IMR-90 (cell line): ENCODE measurements around the gene TBXAS1. TPM values are rescaled to one million over a fixed set of nuclear protein-coding genes. Genes with fewer than 3 reads are reported as not detected.

Experiments
- ATAC-seq: fragments of 200-7000 bp; cut with Tn5 transposase; 2 replicates; pipeline ENCODE4 v1.9.1; 2020; ENCODE audit warnings: low read depth, mild to moderate bottlenecking, moderate library complexity
- BruUV-seq: library from RNA; stranded (reverse); fragments of 400-500 nt; replicated peaks from 2 replicates; lab custom pipeline; 2021; lab: Mats Ljungman, UMichigan
- CTCF ChIA-PET: fragments of 300-600 bp; formaldehyde crosslinking; extraction: SDS; loops from one replicate; lab custom pipeline; 2021; ENCODE audit warnings: antibody characterized with exemption; lab: Yijun Ruan, JAX
- POLR2A ChIA-PET: fragments of 300-600 bp; sonication (Branson Sonifier 250); formaldehyde crosslinking; loops from one replicate; lab custom pipeline; 2022; ENCODE audit warnings: antibody characterized with exemption; ENCODE audit not compliant: unreplicated experiment; lab: Charles Lee
- DNase-seq: peaks from one replicate; pipeline ENCODE4 v3.0.0; 2013
- H2AFZ ChIP-seq: replicated peaks from 2 replicates; pipeline ENCODE3; 2013; ENCODE audit warnings: low read length, mild to moderate bottlenecking; ENCODE audit not compliant: poor library complexity
- H2AK5ac ChIP-seq: 2 replicates; pipeline ENCODE4 v1.6.1; 2013; ENCODE audit warnings: low read depth, low read length, inconsistent platforms
- H2AK9ac ChIP-seq: replicated peaks from 2 replicates; pipeline ENCODE3; 2013; ENCODE audit warnings: mild to moderate bottlenecking, low read depth, low read length, moderate library complexity; ENCODE audit not compliant: poor library complexity
- H2BK120ac ChIP-seq: 2 replicates; pipeline ENCODE4 v1.6.1; 2013; ENCODE audit warnings: low read depth, low read length, inconsistent platforms
- H2BK15ac ChIP-seq: 3 replicates; pipeline ENCODE4 v1.6.1; 2013; ENCODE audit warnings: low read depth, low read length, inconsistent platforms
- H2BK20ac ChIP-seq: 2 replicates; pipeline ENCODE4 v1.6.1; 2013; ENCODE audit warnings: low read depth, mild to moderate bottlenecking, inconsistent platforms, low read length, moderate library complexity
- H2BK5ac ChIP-seq: 2 replicates; pipeline ENCODE4 v1.6.1; 2013; ENCODE audit warnings: mild to moderate bottlenecking, low read depth, low read length, inconsistent platforms; ENCODE audit not compliant: poor library complexity, severe bottlenecking
- H3K14ac ChIP-seq: replicated peaks from 2 replicates; pipeline ENCODE4 v1.6.1; 2013; ENCODE audit warnings: low read depth, low read length, inconsistent platforms
- H3K18ac ChIP-seq: 2 replicates; pipeline ENCODE4 v1.6.1; 2013; ENCODE audit warnings: low read depth, low read length, control low read depth
- H3K23ac ChIP-seq: 2 replicates; pipeline ENCODE4 v1.6.1; 2013; ENCODE audit warnings: low read depth, low read length, inconsistent platforms
- H3K27ac ChIP-seq: 2 replicates; pipeline ENCODE4 v1.5.1; 2013; ENCODE audit warnings: mild to moderate bottlenecking, control low read depth, low read length; ENCODE audit not compliant: insufficient read depth
- H3K27me3 ChIP-seq: 2 replicates; pipeline ENCODE4 v1.6.1; 2013; ENCODE audit warnings: low read length; ENCODE audit not compliant: control insufficient read depth, insufficient read depth
- H3K36me3 ChIP-seq: 2 replicates; pipeline ENCODE4 v1.6.1; 2013; ENCODE audit warnings: low read length, mixed read lengths; ENCODE audit not compliant: control insufficient read depth, insufficient read depth
- H3K4ac ChIP-seq: 2 replicates; pipeline ENCODE4 v1.6.1; 2013; ENCODE audit warnings: low read depth, low read length, inconsistent platforms
- H3K4me1 ChIP-seq: 2 replicates; pipeline ENCODE4 v1.6.1; 2013; ENCODE audit warnings: low read length, mixed read lengths; ENCODE audit not compliant: control insufficient read depth, insufficient read depth
- H3K4me2 ChIP-seq: 2 replicates; pipeline ENCODE4 v1.6.1; 2013; ENCODE audit warnings: low read depth, mild to moderate bottlenecking, control low read depth, low read length, moderate library complexity
- H3K4me3 ChIP-seq: 2 replicates; pipeline ENCODE4 v1.5.1; 2013; ENCODE audit warnings: low read depth, mild to moderate bottlenecking, control low read depth, low read length, moderate library complexity; ENCODE audit not compliant: insufficient read depth
- H3K56ac ChIP-seq: 2 replicates; pipeline ENCODE4 v1.6.1; 2013; ENCODE audit warnings: low read length, inconsistent platforms; ENCODE audit not compliant: insufficient read depth; ENCODE audit errors: extremely low read depth
- H3K79me1 ChIP-seq, 2 experiments: 2 replicates each; pipeline ENCODE4 v1.6.1; 2013; ENCODE audit warnings: low read length in 2 of 2, inconsistent platforms in 1 of 2, low read depth in 1 of 2
- H3K9ac ChIP-seq: 2 replicates; pipeline ENCODE4 v1.6.1; 2013; ENCODE audit warnings: low read depth, low read length, control low read depth
- H3K9me1 ChIP-seq: 2 replicates; pipeline ENCODE4 v1.6.1; 2013; ENCODE audit warnings: low read length, inconsistent platforms; ENCODE audit not compliant: insufficient read depth
- H3K9me3 ChIP-seq: 2 replicates; pipeline ENCODE4 v1.6.1; 2013; ENCODE audit warnings: low read length; ENCODE audit not compliant: control insufficient read depth, insufficient read depth
- H4K20me1 ChIP-seq: 2 replicates; pipeline ENCODE4 v1.6.1; 2013; ENCODE audit warnings: low read length, inconsistent platforms; ENCODE audit not compliant: insufficient read depth
- H4K5ac ChIP-seq: 2 replicates; pipeline ENCODE4 v1.6.1; 2013; ENCODE audit warnings: mild to moderate bottlenecking, low read depth, low read length, control low read depth
- H4K8ac ChIP-seq, 2 experiments: 2 replicates each; pipeline ENCODE4 v1.6.1; 2013; ENCODE audit warnings: low read depth in 2 of 2, low read length in 2 of 2, control low read depth in 1 of 2, inconsistent platforms in 1 of 2
- H4K91ac ChIP-seq: 2 replicates; pipeline ENCODE4 v1.6.1; 2013; ENCODE audit warnings: low read depth, low read length, inconsistent platforms; ENCODE audit not compliant: insufficient read depth
- BHLHE40 ChIP-seq: fragments of 150-350 bp; IDR thresholded peaks from 2 replicates; pipeline ENCODE4 v1.6.1; 2016; ENCODE audit warnings: mild to moderate bottlenecking, low read depth, low read length
- CEBPB ChIP-seq: IDR thresholded peaks from 2 replicates; pipeline ENCODE4 v1.6.1; 2012; ENCODE audit warnings: low read depth, low read length, improper control_type of control experiment
- MAZ ChIP-seq: IDR thresholded peaks from 2 replicates; pipeline ENCODE4 v1.6.1; 2012; ENCODE audit warnings: low read depth, mild to moderate bottlenecking, low read length, improper control_type of control experiment, moderate library complexity, borderline replicate concordance
- MXI1 ChIP-seq: IDR thresholded peaks from 2 replicates; pipeline ENCODE4 v1.6.1; 2012; ENCODE audit warnings: low read depth, mild to moderate bottlenecking, low read length, moderate library complexity, borderline replicate concordance
- RCOR1 ChIP-seq: IDR thresholded peaks from 2 replicates; pipeline ENCODE4 v1.6.1; 2012; ENCODE audit warnings: mild to moderate bottlenecking, low read length, improper control_type of control experiment; ENCODE audit not compliant: insufficient replicate concordance
- SMC3 ChIP-seq: fragments of 150-350 bp; IDR thresholded peaks from 2 replicates; pipeline ENCODE4 v1.6.1; 2016; ENCODE audit warnings: low read depth, mild to moderate bottlenecking, antibody characterized with exemption, low read length, moderate library complexity
- WGBS, 2 experiments: methylation state at CpG; one replicate each; pipeline versions ENCODE4 v1.1.5 to v1.1.7; 2013; ENCODE audit warnings: missing lambda C conversion rate in 2 of 2; ENCODE audit not compliant: insufficient read length in 1 of 2; ENCODE audit errors: extremely low coverage in 2 of 2; 5-methylcytosine and 5-hydroxymethylcytosine counted together
- dilution Hi-C: fragments of 300-500 bp; cut with HindIII; formaldehyde crosslinking; loops from one replicate; pipeline ENCODE4 v1.14.3; 2018; ENCODE audit warnings: low sequenced_read_pairs; ENCODE audit not compliant: unreplicated experiment
- in situ Hi-C: fragments of 300-500 bp; cut with MboI; formaldehyde crosslinking; loops from 3 replicates; pipeline ENCODE4 v1.14.3; 2019; ENCODE audit warnings: low sequenced_read_pairs, inconsistent platforms, mixed read lengths
- intact Hi-C: fragments of 100-400 bp; cut with micrococcal nuclease; formaldehyde crosslinking; loops from 2 replicates; pipeline ENCODE4 v1.10.0; 2022
- polyA plus RNA-seq, 3 experiments: library from polyadenylated mRNA; depleted of rRNA; stranded (reverse); fragments of >200 nt; gene quantifications; 2 replicates each; pipeline ENCODE4 v1.2.3, GENCODE V29; 2012; ENCODE audit warnings: low replicate concordance in 1 of 3
- total RNA-seq: library from RNA; depleted of rRNA; stranded (reverse); fragments of >200 nt; gene quantifications from 2 replicates; pipeline ENCODE4 v1.2.3, GENCODE V29; 2012

Gene TBXAS1
- total and polyA plus RNA-seq, 2 of the 4 experiments (the other 2 are of a cell fraction), result 5.9 to 10.8 TPM

GRCh38 chr7:139899328-139899955 is 70.4 kb downstream of the TBXAS1 start:
- Histone ChIP-seq H3K14ac (no peak overlapping the region), H3K9me1 (0 out of 2 replicates have a peak, but pooled peaks cover 2% of the 10 kb centered on the region), H4K91ac (no peak overlapping the region), H3K4me2 (no peak overlapping the region), H3K27ac (no peak overlapping the region), H3K56ac (no peak overlapping the region), H3K79me1 (no peaks in the 10 kb centered on the region), H3K9me3 (no peaks in the 10 kb centered on the region), H4K20me1 (no peaks in the 10 kb centered on the region), H2AFZ (no peak overlapping the region), H3K4ac (no peak overlapping the region), H2BK20ac (no peak overlapping the region), H3K23ac (no peak overlapping the region), H2BK5ac (no peak overlapping the region), H3K9ac (no peak overlapping the region), H2BK15ac (no peak overlapping the region), H4K8ac (no peak overlapping the region), H2BK120ac (no peak overlapping the region), H3K18ac (no peak overlapping the region), H2AK9ac (no peak overlapping the region), H3K36me3 (0 out of 2 replicates have a peak, but pooled peaks cover 1% of the 10 kb centered on the region), H3K4me1 (no peaks in the 10 kb centered on the region; the same call in 1 of the 2 replicates), H2AK5ac (no peak overlapping the region), H3K27me3 (no peaks in the 10 kb centered on the region), H3K4me3 (no peak overlapping the region), H4K5ac (no peak overlapping the region)
- POLR2A ChIA-PET, result no interaction called here
- no CpG with 5 or more reads among the region's 5 CpGs for WGBS, 2 experiments
- intact Hi-C loops (no loop called here), dilution Hi-C loops (no loop called here), in situ Hi-C loops (no loop called here)
- BruUV-seq, result no TSS peak
- no peak for ATAC-seq
- DNase-seq, result no peak
- CTCF ChIA-PET, result no interaction called here
- TF ChIP-seq MXI1, result no peak
- no peak for TF ChIP-seq SMC3
- TF ChIP-seq CEBPB, result no peak
- TF ChIP-seq MAZ, result no peak
- no peak for TF ChIP-seq RCOR1
- TF ChIP-seq BHLHE40, result no peak
